ENCODE data around the gene GRXCR1. TPM values are rescaled to one million over a fixed set of nuclear protein-coding genes. Genes with fewer than 3 reads are reported as not detected.

GRXCR1 gene
- total RNA-seq, 1 experiment from 2014 or later: not detected

DNA sequence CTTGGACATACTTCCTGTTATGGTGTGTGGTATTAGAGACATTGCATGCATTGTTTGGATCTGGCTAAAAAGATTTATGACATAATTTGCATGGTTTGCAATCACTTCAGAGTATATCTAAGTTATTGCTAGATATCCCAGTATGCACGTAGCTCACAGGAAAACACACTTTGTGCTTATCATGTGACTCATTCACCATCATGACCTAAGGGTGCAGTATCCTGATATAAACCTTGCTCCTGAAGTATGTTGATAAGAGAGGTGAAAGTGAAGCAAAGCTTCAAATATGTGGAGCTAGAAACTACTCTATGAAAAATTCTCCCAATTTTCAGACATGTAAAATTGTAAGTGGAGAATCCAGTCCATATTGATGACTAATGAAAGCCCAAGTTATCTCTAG lies 46.9 kb upstream of the GRXCR1 start:
- no peak for DNase-seq
- Histone ChIP-seq H3K4me2 (no peak overlapping the region), H3K27ac (no peak overlapping the region), H2AFZ (no peak overlapping the region), H3K9me2 (ENCODE audit: insufficient read depth) (no peaks in the 10 kb centered on the region), H3K4me1 (replicated peaks; ENCODE audit: insufficient read depth) (no peaks in the 10 kb centered on the region), H3K79me2 (ENCODE audit: low read depth) (no peaks in the 10 kb centered on the region), H3K9me3 (ENCODE audit: insufficient read depth, low read depth) (no peaks in the 10 kb centered on the region), H3K27me3 (ENCODE audit: insufficient read depth, low read depth) (no peaks in the 10 kb centered on the region), H3F3A (ENCODE audit: insufficient read depth, low read depth) (no peaks in the 10 kb centered on the region), H3K36me3 (ENCODE audit: low read depth) (no peaks in the 10 kb centered on the region), H3K4me3 (no peak overlapping the region), H4K20me1 (ENCODE audit: insufficient read depth) (no peaks in the 10 kb centered on the region)
- ChIA-PET CTCF (no interaction called here), POLR2A (ENCODE audit: unreplicated experiment) (no interaction called here)
- BruUV-seq (replicated peaks): no TSS peak
- no peak for TF ChIP-seq CTCF (conservative IDR thresholded peaks at IDR 0.05)
- TF ChIP-seq EZH2 (IDR thresholded peaks at IDR 0.05; ENCODE audit: low read depth): no peak
- intact Hi-C loops (cut with micrococcal nuclease; ENCODE audit: unreplicated experiment): no loop called here

DNA sequence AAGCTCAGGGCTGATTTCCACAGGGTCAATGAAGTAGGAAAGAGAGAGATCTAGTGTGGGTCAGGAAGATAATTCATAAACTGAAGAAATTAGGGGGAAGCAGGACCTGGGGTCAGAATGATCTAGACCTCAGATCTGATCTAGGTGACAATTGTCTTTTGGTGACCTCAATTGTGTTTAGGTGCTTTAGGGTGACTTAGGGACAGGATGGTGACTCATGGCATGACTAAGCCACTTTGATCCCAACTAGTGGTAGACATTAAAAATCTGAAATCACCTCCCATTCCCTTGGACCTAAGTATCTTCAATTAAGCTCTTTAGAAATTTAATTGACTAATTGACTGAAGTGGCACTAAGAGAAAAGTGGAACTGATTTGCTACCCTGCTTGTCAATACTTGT lies 36.7 kb upstream of the GRXCR1 start:
- CTCF ChIA-PET: interaction anchor here (0.6 kb wide), 1 partner anchor 9 kb away, joined by 3 read pairs; no protein-coding TSS in a partner anchor
- Histone ChIP-seq H3K4me3 (no peak overlapping the region), H3K36me3 (ENCODE audit: low read depth) (no peaks in the 10 kb centered on the region), H3K27ac (no peak overlapping the region), H3K4me1 (replicated peaks; ENCODE audit: insufficient read depth) (no peaks in the 10 kb centered on the region), H3F3A (ENCODE audit: insufficient read depth, low read depth) (no peaks in the 10 kb centered on the region), H3K4me2 (no peak overlapping the region), H2AFZ (no peak overlapping the region), H3K27me3 (ENCODE audit: insufficient read depth, low read depth) (no peaks in the 10 kb centered on the region), H3K9me3 (ENCODE audit: insufficient read depth, low read depth) (no peaks in the 10 kb centered on the region), H4K20me1 (ENCODE audit: insufficient read depth) (no peaks in the 10 kb centered on the region), H3K9me2 (ENCODE audit: insufficient read depth) (no peaks in the 10 kb centered on the region), H3K79me2 (ENCODE audit: low read depth) (no peaks in the 10 kb centered on the region)
- no TSS peak for BruUV-seq (replicated peaks)
- DNase-seq: no peak
- POLR2A ChIA-PET (ENCODE audit: unreplicated experiment): no interaction called here
- intact Hi-C loops (cut with micrococcal nuclease; ENCODE audit: unreplicated experiment): no loop called here
- TF ChIP-seq CTCF (conservative IDR thresholded peaks at IDR 0.05) (no peak), EZH2 (IDR thresholded peaks at IDR 0.05; ENCODE audit: low read depth) (no peak)

DNA sequence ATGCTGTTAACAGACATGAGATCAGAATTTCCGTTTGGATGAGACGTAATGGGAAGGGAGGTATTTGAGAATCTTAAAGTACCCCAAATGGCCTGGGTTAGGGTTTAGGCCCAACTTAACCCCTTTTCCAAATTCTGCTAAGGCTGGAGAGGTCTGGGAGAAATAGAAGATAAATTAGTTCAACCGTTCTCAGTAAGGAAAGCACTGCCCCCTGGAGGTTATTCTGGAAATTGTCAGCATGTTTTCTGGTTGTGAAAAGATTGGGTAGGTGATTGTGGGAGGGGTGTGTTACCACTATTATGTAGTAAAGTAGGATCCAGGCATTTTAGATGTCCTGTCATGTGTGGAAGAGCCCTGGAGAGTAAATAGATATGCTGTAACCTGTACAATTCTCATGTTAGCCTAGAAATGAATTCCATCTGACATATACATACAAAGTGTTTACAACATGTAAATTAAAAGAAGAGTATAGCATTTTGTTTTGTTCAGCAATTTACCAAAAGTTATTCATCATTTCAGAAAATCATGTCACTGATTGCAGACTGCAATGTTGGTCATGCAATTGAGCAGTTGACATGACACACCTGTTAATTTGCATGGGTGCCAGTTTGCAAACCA lies 26.8 kb upstream of the GRXCR1 start:
- Histone ChIP-seq H3K9me2 (ENCODE audit: insufficient read depth) (no peaks in the 10 kb centered on the region), H3K4me3 (no peak overlapping the region)

More for the DNA sequence above, 26.8 kb upstream of the GRXCR1 start:
- ChIA-PET CTCF (no interaction called here), POLR2A (ENCODE audit: unreplicated experiment) (no interaction called here)
- DNase-seq: peak; percentile 18 to 46
- Histone ChIP-seq H3K27me3 (ENCODE audit: insufficient read depth, low read depth) (no peaks in the 10 kb centered on the region), H2AFZ (no peak overlapping the region), H3K4me1 (replicated peaks; ENCODE audit: insufficient read depth) (no peaks in the 10 kb centered on the region), H3K4me2 (no peak overlapping the region), H3K9me3 (ENCODE audit: insufficient read depth, low read depth) (no peaks in the 10 kb centered on the region), H3K79me2 (ENCODE audit: low read depth) (no peaks in the 10 kb centered on the region), H3K36me3 (ENCODE audit: low read depth) (no peaks in the 10 kb centered on the region), H4K20me1 (ENCODE audit: insufficient read depth) (no peaks in the 10 kb centered on the region), H3F3A (ENCODE audit: insufficient read depth, low read depth) (no peaks in the 10 kb centered on the region), H3K27ac (no peak overlapping the region)
- peak; percentile 80 for TF ChIP-seq CTCF (conservative IDR thresholded peaks at IDR 0.05)
- no peak for TF ChIP-seq EZH2 (IDR thresholded peaks at IDR 0.05; ENCODE audit: low read depth)
- BruUV-seq (replicated peaks): no TSS peak
- intact Hi-C loops (cut with micrococcal nuclease; ENCODE audit: unreplicated experiment): loop anchor here (1.0 kb wide), 1 partner anchor 297 kb away; no protein-coding TSS in a partner anchor
